SH-SY5Y (cell line): ENCODE results near the gene OTOG.

ENCODE experiments used
- GATA2 ChIP-seq: IDR thresholded peaks from 2 replicates; pipeline ENCODE4 v1.6.1; 2011; ENCODE audit warnings: mild to moderate bottlenecking, low read depth, low read length
- GATA3 ChIP-seq: IDR thresholded peaks from 2 replicates; pipeline ENCODE4 v1.6.1; 2011; ENCODE audit warnings: low read depth, mild to moderate bottlenecking, low read length, moderate library complexity

The OTOG gene

GRCh38 chr11:17651061-17651460 is 104.0 kb downstream of the OTOG start:
- no peak for TF ChIP-seq GATA3

DNA sequence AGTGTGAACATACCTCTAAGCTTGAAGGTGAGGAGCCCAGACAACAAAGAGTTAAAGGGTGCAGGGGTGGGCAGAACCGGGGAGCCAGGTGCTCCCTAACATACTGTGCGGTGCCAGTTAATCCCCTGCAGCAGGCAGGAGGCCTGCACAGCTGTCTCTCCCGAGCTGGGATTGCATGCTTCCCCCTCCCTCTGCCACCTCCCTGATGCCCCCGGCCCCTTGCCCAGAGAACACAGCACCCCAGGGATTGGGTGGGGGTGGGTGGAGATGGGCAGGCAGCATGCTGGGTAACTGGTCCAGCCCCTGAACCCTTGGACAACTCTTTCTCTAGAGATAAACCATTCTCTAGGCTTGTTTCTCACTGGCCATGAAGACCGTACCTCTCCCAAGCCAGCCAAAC is 104.6 kb downstream of the OTOG start:
- TF ChIP-seq GATA2 = no peak
- no peak for TF ChIP-seq GATA3

GRCh38 chr11:17652556-17652955 is 105.5 kb downstream of the OTOG start:
- TF ChIP-seq GATA2 (no peak), GATA3 (no peak)

DNA sequence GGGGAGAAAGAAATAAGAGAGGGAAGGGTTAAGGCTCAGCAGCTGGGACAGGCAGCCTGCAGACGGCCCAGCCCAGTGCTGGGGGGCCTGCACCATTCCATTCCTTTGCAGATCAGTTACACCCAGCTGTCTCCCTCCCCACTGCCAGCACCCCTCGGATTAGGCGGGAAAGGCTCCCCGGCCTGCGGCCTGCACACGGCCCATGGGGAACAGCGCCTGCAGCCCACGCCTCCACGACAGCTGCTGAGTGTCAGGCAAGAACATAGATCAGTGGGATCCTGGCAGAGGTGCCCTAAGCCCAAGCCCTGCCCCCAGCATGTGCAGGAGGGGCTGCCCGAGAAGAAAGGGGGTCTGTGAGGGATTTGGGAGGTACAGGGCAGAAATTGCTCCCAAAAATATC is 106.6 kb downstream of the OTOG start:
- TF ChIP-seq GATA2 = no peak
- no peak for TF ChIP-seq GATA3

GRCh38 chr11:17655682-17656081 is 108.6 kb downstream of the OTOG start:
- TF ChIP-seq GATA2 (no peak), GATA3 (no peak)

DNA sequence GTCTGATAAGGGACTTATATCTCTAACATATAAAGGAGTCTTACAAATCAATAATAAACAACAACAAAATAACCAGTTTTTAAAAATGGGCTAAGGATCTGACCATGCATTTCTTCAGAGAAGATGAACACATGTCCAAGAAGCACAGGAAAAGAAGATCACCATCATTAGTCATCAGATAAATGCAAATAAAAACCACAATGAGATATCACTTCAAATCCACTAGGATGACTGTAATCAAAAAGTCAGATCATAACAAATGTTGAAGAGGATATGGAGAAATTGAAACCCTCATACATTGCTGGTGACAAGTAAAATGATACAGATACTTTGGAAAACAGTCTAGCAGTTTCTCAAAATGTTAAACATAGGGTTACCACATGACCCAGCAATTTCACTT is 111.2 kb downstream of the OTOG start:
- no peak for TF ChIP-seq GATA3
- no peak for TF ChIP-seq GATA2

DNA sequence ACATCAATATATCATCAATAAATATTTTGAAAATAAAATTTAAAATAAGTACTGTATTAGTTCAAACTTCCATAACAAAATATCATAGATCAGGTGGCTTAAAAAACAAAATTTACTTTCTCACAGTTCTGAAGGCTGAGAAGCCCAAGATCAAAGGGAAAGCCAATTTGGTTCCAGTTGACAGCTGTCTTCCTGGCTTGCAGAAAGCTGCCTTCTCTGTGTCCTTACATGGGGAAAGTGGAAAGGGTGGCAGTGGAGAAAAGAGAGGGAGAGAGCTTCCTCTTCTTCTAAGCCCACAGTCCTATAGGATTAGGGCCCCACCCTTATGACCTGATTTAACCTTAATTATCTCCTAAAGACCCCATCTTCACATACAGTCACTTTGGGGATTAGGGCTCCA is 121.1 kb downstream of the OTOG start:
- TF ChIP-seq GATA2 (no peak), GATA3 (no peak)

GRCh38 chr11:17672469-17672868 is 125.4 kb downstream of the OTOG start:
- TF ChIP-seq GATA3 (no peak), GATA2 (no peak)

GRCh38 chr11:17673951-17674350 is 126.9 kb downstream of the OTOG start:
- no peak for TF ChIP-seq GATA2
- no peak for TF ChIP-seq GATA3

DNA sequence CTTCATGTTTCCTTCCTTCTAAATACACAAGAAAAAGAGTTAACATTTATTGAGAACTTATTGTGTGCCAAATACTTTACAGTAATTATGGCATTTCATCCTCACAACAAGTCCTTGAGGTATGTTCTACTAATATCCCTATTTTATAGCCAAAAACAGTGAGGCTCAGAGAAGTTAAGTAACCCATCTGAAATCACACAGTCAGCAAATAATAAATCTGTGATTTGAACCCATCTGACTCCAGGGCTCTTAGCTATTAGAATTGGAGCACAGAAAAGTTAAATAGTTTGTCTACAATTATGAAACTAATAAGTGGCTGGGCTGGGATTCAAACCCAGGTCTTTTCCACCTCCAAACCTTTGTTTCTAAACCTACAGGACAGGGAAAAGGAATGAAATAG is 135.8 kb downstream of the OTOG start:
- TF ChIP-seq GATA3 = no peak
- TF ChIP-seq GATA2 = no peak

- TF ChIP-seq GATA3 = no peak
- no peak for TF ChIP-seq GATA2
These were observed 136.5 kb downstream of the OTOG start for GRCh38 chr11:17683377-17684161.

GRCh38 chr11:17684550-17684949 is 137.5 kb downstream of the OTOG start:
- TF ChIP-seq GATA2 = no peak
- TF ChIP-seq GATA3 = no peak

DNA sequence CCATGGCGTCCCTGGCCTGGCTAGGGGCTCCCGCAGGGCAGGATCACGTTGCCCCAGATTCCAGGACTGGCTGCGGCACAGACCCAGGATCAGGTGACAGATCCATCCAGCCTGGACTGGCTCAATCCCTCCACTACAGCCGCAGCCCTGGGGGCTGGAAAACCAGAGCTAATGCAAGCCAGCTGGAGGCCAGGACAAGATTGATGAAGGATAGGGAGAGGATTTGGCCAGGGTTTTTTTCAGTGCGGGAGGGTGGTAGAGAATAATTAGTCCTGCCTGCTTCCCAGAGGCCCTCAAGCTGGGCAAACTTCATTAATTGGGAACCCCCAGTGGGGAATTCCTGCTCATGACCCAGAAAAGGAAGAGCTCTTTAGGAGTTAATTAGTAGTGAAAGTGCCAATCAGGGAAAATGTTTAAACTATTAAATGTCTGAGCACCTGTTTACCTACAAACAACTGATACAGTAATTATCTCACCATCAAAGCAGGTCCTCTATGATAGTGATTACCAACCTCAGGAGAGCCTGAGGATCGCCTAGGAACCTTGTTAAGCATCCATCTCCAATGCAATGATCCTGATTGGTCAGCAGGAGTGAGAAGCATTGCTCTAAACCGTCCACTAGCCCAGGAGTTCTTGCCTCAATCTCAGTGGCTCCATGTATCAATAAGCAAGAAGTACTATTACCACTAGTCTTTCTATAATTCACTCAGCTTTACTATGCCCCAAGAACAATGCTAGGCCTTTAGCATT is 139.3 kb downstream of the OTOG start:
- TF ChIP-seq GATA2 (peak; percentile 92), GATA3 (peak; percentile 64)

GRCh38 chr11:17687946-17688670 is 141.0 kb downstream of the OTOG start:
- TF ChIP-seq GATA3 (no peak), GATA2 (no peak)
